ENCODE measurements around the gene VPS41.

VPS41 gene

GRCh38 chr7:38678698-38679054 lies 230.3 kb downstream of the VPS41 start:
- DNase-seq (ENCODE audit: insufficient read length) (no peak), FAIRE-seq (no peak)
- TF ChIP-seq TAF1 (IDR thresholded peaks at IDR 0.05; ENCODE audit: borderline replicate concordance, low read depth, low read length) (no peak), POLR2AphosphoS5 (IDR thresholded peaks at IDR 0.05; ENCODE audit: low read depth, low read length) (no peak), POLR2A (IDR thresholded peaks at IDR 0.05; ENCODE audit: low read depth, low read length) (no peak)

GRCh38 chr7:38677981-38678697 lies 230.9 kb downstream of the VPS41 start:
- TF ChIP-seq TAF1 (IDR thresholded peaks at IDR 0.05; ENCODE audit: borderline replicate concordance, low read depth, low read length) (no peak), POLR2AphosphoS5 (IDR thresholded peaks at IDR 0.05; ENCODE audit: low read depth, low read length) (no peak)
- FAIRE-seq = no peak
- DNase-seq (ENCODE audit: insufficient read length) = no peak

GRCh38 chr7:38675494-38676106 lies 233.4 kb downstream of the VPS41 start:
- FAIRE-seq (no peak), DNase-seq (ENCODE audit: insufficient read length) (no peak)
- TF ChIP-seq TAF1 (IDR thresholded peaks at IDR 0.05; ENCODE audit: borderline replicate concordance, low read depth, low read length) (no peak), POLR2AphosphoS5 (IDR thresholded peaks at IDR 0.05; ENCODE audit: low read depth, low read length) (no peak), POLR2A (IDR thresholded peaks at IDR 0.05; ENCODE audit: low read depth, low read length) (no peak)

- no peak for TF ChIP-seq POLR2AphosphoS5 (IDR thresholded peaks at IDR 0.05; ENCODE audit: low read depth, low read length)
- no peak for TF ChIP-seq POLR2A (IDR thresholded peaks at IDR 0.05; ENCODE audit: low read depth, low read length)
- no peak for TF ChIP-seq TAF1 (IDR thresholded peaks at IDR 0.05; ENCODE audit: borderline replicate concordance, low read depth, low read length)
- no peak for FAIRE-seq
- DNase-seq (ENCODE audit: insufficient read length) = no peak
These were observed 234.5 kb downstream of the VPS41 start for GRCh38 chr7:38674513-38674912.

GRCh38 chr7:38673795-38674194 lies 235.2 kb downstream of the VPS41 start:
- FAIRE-seq = no peak
- no peak for DNase-seq (ENCODE audit: insufficient read length)

More at GRCh38 chr7:38673795-38674194, 235.2 kb downstream of the VPS41 start:
- TF ChIP-seq POLR2AphosphoS5 (IDR thresholded peaks at IDR 0.05; ENCODE audit: low read depth, low read length) (no peak), TAF1 (IDR thresholded peaks at IDR 0.05; ENCODE audit: borderline replicate concordance, low read depth, low read length) (no peak), POLR2A (IDR thresholded peaks at IDR 0.05; ENCODE audit: low read depth, low read length) (no peak)

All from GM12892 (cell line).